ENCODE results near the gene RPL28. TPM values are rescaled to one million over a fixed set of nuclear protein-coding genes. Genes with fewer than 3 reads are reported as not detected.

RPL28 gene
- total and polyA plus RNA-seq, 2 donors (not counting 3 experiments of a cell fraction or from before 2014, with no cell fraction given): 1,872 to 3,435 TPM

DNA sequence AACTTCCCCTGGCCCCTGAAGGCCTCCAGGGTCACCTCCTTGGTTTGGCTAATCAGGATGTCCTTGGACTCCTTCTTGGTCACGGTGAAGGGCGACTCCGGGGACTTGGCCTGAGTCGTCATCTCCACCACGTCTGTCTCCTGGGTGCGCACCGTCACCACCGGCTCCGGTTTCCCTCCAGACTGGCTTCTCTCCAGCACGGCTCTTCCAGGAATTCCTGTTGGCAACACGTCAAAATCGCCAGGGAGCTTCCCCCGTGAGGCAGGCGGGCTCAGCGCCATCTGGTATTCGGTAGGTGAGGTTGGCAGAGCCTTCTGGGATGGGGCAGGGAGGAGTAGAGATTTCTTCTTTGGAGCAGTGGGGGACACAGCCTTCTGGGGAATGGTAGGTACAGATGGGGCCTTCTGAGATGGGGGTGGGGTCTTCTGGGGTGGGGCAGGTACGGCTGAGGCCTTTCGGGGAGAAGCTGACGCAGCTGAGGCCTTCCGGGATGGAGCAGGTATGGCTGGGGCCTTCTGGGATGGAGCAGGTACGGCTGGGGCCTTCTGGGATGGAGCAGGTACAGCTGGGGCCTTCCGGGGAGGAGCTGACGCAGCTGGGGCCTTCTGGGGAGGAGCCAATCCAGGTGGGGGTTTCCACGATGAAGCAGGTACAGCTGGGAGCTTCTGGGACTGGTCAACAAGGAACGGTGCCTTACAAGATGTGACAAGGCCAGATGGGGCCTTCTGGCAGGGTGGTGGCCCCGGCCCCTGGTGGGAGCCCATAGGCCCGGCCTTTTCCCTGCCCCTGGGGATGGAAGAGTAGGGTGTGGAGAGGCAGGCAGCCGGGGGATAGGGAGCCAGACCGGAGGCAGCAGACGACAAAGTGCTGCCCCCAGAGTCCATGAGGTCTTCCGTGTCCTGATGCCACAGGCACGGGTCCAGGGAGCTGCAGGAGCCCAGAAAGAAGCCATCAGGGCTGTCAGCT, 26.5 kb upstream of the RPL28 start:
- Histone ChIP-seq H3K4me2 (ENCODE audit: insufficient read depth, low read length) (no peak overlapping the region), H3K4me1 (ENCODE audit: control insufficient read depth, extremely low read depth, insufficient read depth, low read length) (no peaks in the 10 kb centered on the region), H2AFZ (ENCODE audit: low read depth, low read length) (no peak overlapping the region), H3K27me3 (ENCODE audit: control insufficient read depth in 2 of 2, insufficient read depth in 2 of 2, low read length in 2 of 2) (peaks cover 11 to 12% of the 10 kb centered on the region in 2 experiments), H3K79me2 (ENCODE audit: control insufficient read depth, insufficient read depth, low read length) (no peaks in the 10 kb centered on the region), H3K27ac (ENCODE audit: insufficient read depth, low read depth, low read length) (no peak overlapping the region), H3K9ac (replicated peaks; ENCODE audit: extremely low read depth, insufficient read depth, low read length) (no peak overlapping the region), H3K36me3 (ENCODE audit: control insufficient read depth in 2 of 2, extremely low read depth in 1 of 2, insufficient read depth in 2 of 2, low read length in 2 of 2) (no peaks in the 10 kb centered on the region), H3K4me3 (replicated peaks in 1 of 3; ENCODE audit: insufficient read depth in 1 of 3, low read depth in 1 of 3, low read length in 3 of 3) (no peak overlapping the region), H3K9me3 (replicated peaks; ENCODE audit: control insufficient read depth, insufficient read depth, low read length) (no peaks in the 10 kb centered on the region), H4K20me1 (replicated peaks; ENCODE audit: control insufficient read depth, extremely low read depth, insufficient read depth, low read length) (no peaks in the 10 kb centered on the region), H3K9me1 (replicated peaks; ENCODE audit: control insufficient read depth, extremely low read depth, insufficient read depth, low read length) (no peaks in the 10 kb centered on the region)
- intact Hi-C loops (cut with micrococcal nuclease) (no loop called here), dilution Hi-C loops (cut with MboI; ENCODE audit: extremely low pct_ligation_motif_present, low sequenced_read_pairs) (no loop called here)
- no TSS peak for BruUV-seq (replicated peaks)
- POLR2A ChIA-PET: interaction anchor here (0.9 to 1.0 kb wide), 2 partner anchors 10 to 20 kb away, joined by 3 to 7 read pairs; partner anchors contain the start of gene KMT5C
- no peak for FAIRE-seq
- no peak for DNase-seq (ENCODE audit: low read depth, low spot score)
- CTCF ChIA-PET: no interaction called here
- TF ChIP-seq JUN (IDR thresholded peaks at IDR 0.05; ENCODE audit: borderline replicate concordance, insufficient read depth, insufficient read length, low read depth): no peak
- TF ChIP-seq POLR2A (IDR thresholded peaks at IDR 0.05; ENCODE audit: low read depth, low read length): no peak
- TF ChIP-seq MAX (IDR thresholded peaks at IDR 0.05; ENCODE audit: insufficient read depth, insufficient read length): no peak
- TF ChIP-seq GATA2 (IDR thresholded peaks at IDR 0.05; ENCODE audit: insufficient read depth, insufficient read length, low read depth, low read length): no peak
- no peak for TF ChIP-seq FOS (IDR thresholded peaks at IDR 0.05; ENCODE audit: borderline replicate concordance, insufficient read depth, low read length)
- TF ChIP-seq MYC (IDR thresholded peaks at IDR 0.05; ENCODE audit: low read depth, low read length): no peak
- TF ChIP-seq EZH2 (IDR thresholded peaks at IDR 0.05; ENCODE audit: borderline replicate concordance, low read depth, low read length, severe bottlenecking): no peak
- TF ChIP-seq CTCF (IDR thresholded peaks at IDR 0.05; ENCODE audit: extremely low read depth in 1 of 2, insufficient read depth in 1 of 2, low read depth in 1 of 2, low read length in 2 of 2): no peak
- TF ChIP-seq POLR2AphosphoS5 (IDR thresholded peaks at IDR 0.05; ENCODE audit: insufficient read depth, low read depth, low read length): no peak
